HEK293 (cell line): ENCODE measurements around the gene ARHGAP24.

ENCODE experiments used
- CTCF ChIA-PET: fragments of 350-600 bp; formaldehyde crosslinking; extraction: SDS; loops from one replicate; lab custom pipeline; 2021; ENCODE audit warnings: antibody characterized with exemption; lab: Yijun Ruan, JAX
- POLR2A ChIA-PET: fragments of 300-600 bp; formaldehyde crosslinking; extraction: SDS; loops from one replicate; lab custom pipeline; 2020; ENCODE audit warnings: antibody characterized with exemption, inconsistent platforms; lab: Yijun Ruan, JAX
- H3K27ac ChIP-seq: fragments of 200-500 bp; sonication (Bioruptor generic); 2 replicates; pipeline ENCODE4 v1.5.1; 2014; ENCODE audit warnings: low read depth, low read length, control low read depth, inconsistent platforms; ENCODE audit errors: extremely low read depth
- H3K36me3 ChIP-seq, 2 experiments: fragments of 200-500 bp in 1 of 2; sonication (Bioruptor generic) in 1 of 2; 1 replicate in 1 of 2; 2 replicates in 1 of 2; pipeline ENCODE4 v1.5.1; 2014 to 2017; ENCODE audit warnings: inconsistent platforms in 2 of 2, low read length in 2 of 2; ENCODE audit not compliant: control insufficient read depth in 2 of 2, insufficient read depth in 1 of 2
- H3K4me1 ChIP-seq: fragments of 200-500 bp; sonication (Bioruptor generic); 2 replicates; pipeline ENCODE4 v1.5.1; 2014; ENCODE audit warnings: mild to moderate bottlenecking, low read length, inconsistent platforms; ENCODE audit not compliant: control insufficient read depth, insufficient read depth
- H3K4me3 ChIP-seq: 2 replicates; pipeline ENCODE4 v1.5.1; 2011; ENCODE audit warnings: low read depth, mild to moderate bottlenecking, control low read depth, low read length, moderate library complexity
- H3K9me3 ChIP-seq: fragments of 200-500 bp; sonication (Bioruptor generic); 2 replicates; pipeline ENCODE4 v1.5.1; 2014; ENCODE audit warnings: low read depth, low read length, inconsistent platforms; ENCODE audit not compliant: control insufficient read depth, insufficient read depth
- ATF2 ChIP-seq: fragments of 450-650 bp; formaldehyde crosslinking; IDR thresholded peaks from 2 replicates; pipeline ENCODE4 v1.5.1; 2016; ENCODE audit warnings: missing biosample characterization, missing genetic modification characterization, low read depth
- PBX3 ChIP-seq: sonication (generic); formaldehyde crosslinking; IDR thresholded peaks from 2 replicates; pipeline ENCODE4 v1.8.1; 2022; ENCODE audit warnings: mild to moderate bottlenecking, moderate library complexity, missing genetic modification reagents
- SCRT2 ChIP-seq: fragments of 450-650 bp; formaldehyde crosslinking; IDR thresholded peaks from 2 replicates; pipeline ENCODE4 v1.5.1; 2016; ENCODE audit warnings: missing biosample characterization, missing genetic modification characterization
- ZBTB10 ChIP-seq: fragments of 450-650 bp; formaldehyde crosslinking; IDR thresholded peaks from 2 replicates; pipeline ENCODE4 v1.5.1; 2016; ENCODE audit warnings: missing biosample characterization, missing genetic modification characterization
- ZBTB44 ChIP-seq: fragments of 450-650 bp; IDR thresholded peaks from 2 replicates; pipeline ENCODE4 v1.5.1; 2018; ENCODE audit warnings: missing biosample characterization, mild to moderate bottlenecking, missing genetic modification characterization
- ZBTB6 ChIP-seq: fragments of 450-650 bp; formaldehyde crosslinking; IDR thresholded peaks from 2 replicates; pipeline ENCODE4 v1.5.1; 2017; ENCODE audit warnings: missing biosample characterization, missing genetic modification characterization
- ZBTB7A ChIP-seq: fragments of 450-650 bp; formaldehyde crosslinking; IDR thresholded peaks from 2 replicates; pipeline ENCODE4 v1.5.1; 2016; ENCODE audit warnings: low read depth, missing biosample characterization, missing genetic modification characterization
- ZNF112 ChIP-seq: fragments of 450-650 bp; formaldehyde crosslinking; IDR thresholded peaks from 2 replicates; pipeline ENCODE4 v1.5.0; 2017; ENCODE audit warnings: missing biosample characterization, missing genetic modification characterization
- ZNF114 ChIP-seq: fragments of 450-650 bp; formaldehyde crosslinking; IDR thresholded peaks from 2 replicates; pipeline ENCODE4 v1.5.0; 2017; ENCODE audit warnings: missing biosample characterization, missing genetic modification characterization
- ZNF121 ChIP-seq: fragments of 450-650 bp; formaldehyde crosslinking; IDR thresholded peaks from 2 replicates; pipeline ENCODE4 v1.5.1; 2016; ENCODE audit warnings: missing biosample characterization, missing genetic modification characterization
- ZNF155 ChIP-seq: fragments of 450-650 bp; formaldehyde crosslinking; IDR thresholded peaks from 2 replicates; pipeline ENCODE4 v1.5.1; 2016; ENCODE audit warnings: missing biosample characterization, missing genetic modification characterization
- ZNF16 ChIP-seq: fragments of 450-650 bp; formaldehyde crosslinking; IDR thresholded peaks from 2 replicates; pipeline ENCODE4 v1.5.1; 2016; ENCODE audit warnings: low read depth, missing biosample characterization, missing genetic modification characterization
- ZNF174 ChIP-seq: fragments of 450-650 bp; formaldehyde crosslinking; IDR thresholded peaks from 2 replicates; pipeline ENCODE4 v1.5.0; 2017; ENCODE audit warnings: missing biosample characterization, mild to moderate bottlenecking, missing genetic modification characterization
- ZNF18 ChIP-seq: fragments of 450-650 bp; formaldehyde crosslinking; IDR thresholded peaks from 2 replicates; pipeline ENCODE4 v1.5.1; 2016; ENCODE audit warnings: missing biosample characterization, missing genetic modification characterization
- ZNF362 ChIP-seq: fragments of 450-650 bp; formaldehyde crosslinking; IDR thresholded peaks from 2 replicates; pipeline ENCODE4 v1.5.1; 2016; ENCODE audit warnings: missing biosample characterization, missing genetic modification characterization
- ZNF416 ChIP-seq: fragments of 450-650 bp; formaldehyde crosslinking; IDR thresholded peaks from 2 replicates; pipeline ENCODE4 v1.5.1; 2016; ENCODE audit warnings: missing biosample characterization, missing genetic modification characterization
- ZNF423 ChIP-seq: fragments of 450-650 bp; formaldehyde crosslinking; IDR thresholded peaks from 2 replicates; pipeline ENCODE4 v1.5.1; 2016; ENCODE audit warnings: missing biosample characterization, missing genetic modification characterization
- ZNF473 ChIP-seq: fragments of 450-650 bp; formaldehyde crosslinking; IDR thresholded peaks from 2 replicates; pipeline ENCODE4 v1.5.1; 2017; ENCODE audit warnings: missing biosample characterization, missing genetic modification characterization
- ZNF544 ChIP-seq: fragments of 450-650 bp; formaldehyde crosslinking; IDR thresholded peaks from 2 replicates; pipeline ENCODE4 v1.5.0; 2017; ENCODE audit warnings: missing biosample characterization, missing genetic modification characterization
- ZNF645 ChIP-seq: fragments of 450-650 bp; formaldehyde crosslinking; IDR thresholded peaks from 2 replicates; pipeline ENCODE4; 2016; ENCODE audit warnings: missing biosample characterization, missing genetic modification characterization
- ZNF658 ChIP-seq: fragments of 450-650 bp; formaldehyde crosslinking; IDR thresholded peaks from 2 replicates; pipeline ENCODE4; 2016; ENCODE audit warnings: missing biosample characterization, missing genetic modification characterization
- ZNF660 ChIP-seq: fragments of 450-650 bp; IDR thresholded peaks from 2 replicates; pipeline ENCODE4 v1.5.1; 2018; ENCODE audit warnings: missing biosample characterization, mild to moderate bottlenecking, missing genetic modification characterization
- ZNF837 ChIP-seq: fragments of 450-650 bp; formaldehyde crosslinking; IDR thresholded peaks from 2 replicates; pipeline ENCODE4 v1.5.1; 2016; ENCODE audit warnings: missing biosample characterization, missing genetic modification characterization
- ZSCAN30 ChIP-seq: fragments of 450-650 bp; IDR thresholded peaks from 2 replicates; pipeline ENCODE4 v1.5.1; 2018; ENCODE audit warnings: missing biosample characterization, mild to moderate bottlenecking, missing genetic modification characterization, moderate library complexity

Gene ARHGAP24

GRCh38 chr4:85805891-85806290 lies 330.9 kb downstream of the ARHGAP24 start:
- H3K9me3 ChIP-seq, result no peaks in the 10 kb centered on the region
- H3K4me1 ChIP-seq, result no peaks in the 10 kb centered on the region
- no peak overlapping the region for H3K27ac ChIP-seq
- no peak overlapping the region for H3K4me3 ChIP-seq
- ChIA-PET CTCF (interaction anchor here (0.6 to 2.3 kb wide), 3 partner anchors 9 to 220 kb away, joined by 3 to 8 read pairs (median 4); no protein-coding TSS in a partner anchor), POLR2A (no interaction called here)
- no peaks in the 10 kb centered on the region for H3K36me3 ChIP-seq
- TF ChIP-seq ZBTB44 (tag by site-specific recombination), result no peak
- TF ChIP-seq ZNF112 (tag by site-specific recombination), result no peak
- TF ChIP-seq ZNF16 (tag by site-specific recombination), result no peak
- TF ChIP-seq ZNF18 (tag by site-specific recombination), result no peak
- no peak for TF ChIP-seq ZNF114 (tag by site-specific recombination)
- TF ChIP-seq ZBTB10 (tag by site-specific recombination), result no peak
- TF ChIP-seq ZNF362 (tag by site-specific recombination), result no peak
- no peak for TF ChIP-seq SCRT2 (tag by site-specific recombination)
- no peak for TF ChIP-seq ZNF837 (tag by site-specific recombination)
- TF ChIP-seq ZNF658, result no peak
- no peak for TF ChIP-seq ZNF544 (tag by site-specific recombination)
- no peak for TF ChIP-seq ZSCAN30
- TF ChIP-seq ZNF423 (tag by site-specific recombination), result no peak
- TF ChIP-seq ZNF473, result no peak
- TF ChIP-seq ZNF416 (tag by site-specific recombination), result no peak

GRCh38 chr4:85806334-85806733 lies 331.4 kb downstream of the ARHGAP24 start:
- CTCF ChIA-PET, result interaction anchor here (2.3 kb wide), 1 partner anchor 10 kb away, joined by 8 read pairs; no protein-coding TSS in a partner anchor
- POLR2A ChIA-PET, result no interaction called here
- TF ChIP-seq ZNF121 (tag by site-specific recombination) (no peak), ZBTB6 (tag by site-specific recombination) (no peak), ZNF174 (tag by site-specific recombination) (no peak), ZBTB7A (tag by site-specific recombination) (no peak), ZNF155 (no peak), ATF2 (tag by site-specific recombination) (no peak), ZNF660 (tag by site-specific recombination) (no peak), ZNF645 (tag by site-specific recombination) (no peak), PBX3 (CRISPR knock-in tag) (no peak)

More at GRCh38 chr4:85806334-85806733, 331.4 kb downstream of the ARHGAP24 start:
- Histone ChIP-seq H3K36me3 (no peaks in the 10 kb centered on the region), H3K4me1 (no peaks in the 10 kb centered on the region), H3K4me3 (no peak overlapping the region), H3K27ac (no peak overlapping the region), H3K9me3 (no peaks in the 10 kb centered on the region)
